Measurements from ENCODE around the gene TMC2.

The TMC2 gene

GRCh38 chr20:2509468-2509781 lies 26.9 kb upstream of the TMC2 start:
- Mint-ChIP-seq H3K27me3 (ENCODE audit: low read depth, poor library complexity) (peaks cover 51% of the 10 kb centered on the region), H3K9me3 (peaks cover 16% of the 10 kb centered on the region), H3K36me3 (ENCODE audit: low read depth) (peaks cover 10% of the 10 kb centered on the region), H3K27ac (no peak overlapping the region), H3K4me1 (peaks cover 24% of the 10 kb centered on the region), H3K4me3 (peak overlapping the region; percentile 97)
- peak; percentile 34 for DNase-seq
- TF ChIP-seq, protein P1, sequence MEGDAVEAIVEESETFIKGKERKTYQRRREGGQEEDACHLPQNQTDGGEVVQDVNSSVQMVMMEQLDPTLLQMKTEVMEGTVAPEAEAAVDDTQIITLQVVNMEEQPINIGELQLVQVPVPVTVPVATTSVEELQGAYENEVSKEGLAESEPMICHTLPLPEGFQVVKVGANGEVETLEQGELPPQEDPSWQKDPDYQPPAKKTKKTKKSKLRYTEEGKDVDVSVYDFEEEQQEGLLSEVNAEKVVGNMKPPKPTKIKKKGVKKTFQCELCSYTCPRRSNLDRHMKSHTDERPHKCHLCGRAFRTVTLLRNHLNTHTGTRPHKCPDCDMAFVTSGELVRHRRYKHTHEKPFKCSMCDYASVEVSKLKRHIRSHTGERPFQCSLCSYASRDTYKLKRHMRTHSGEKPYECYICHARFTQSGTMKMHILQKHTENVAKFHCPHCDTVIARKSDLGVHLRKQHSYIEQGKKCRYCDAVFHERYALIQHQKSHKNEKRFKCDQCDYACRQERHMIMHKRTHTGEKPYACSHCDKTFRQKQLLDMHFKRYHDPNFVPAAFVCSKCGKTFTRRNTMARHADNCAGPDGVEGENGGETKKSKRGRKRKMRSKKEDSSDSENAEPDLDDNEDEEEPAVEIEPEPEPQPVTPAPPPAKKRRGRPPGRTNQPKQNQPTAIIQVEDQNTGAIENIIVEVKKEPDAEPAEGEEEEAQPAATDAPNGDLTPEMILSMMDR (IDR thresholded peaks at IDR 0.05): no peak

DNA sequence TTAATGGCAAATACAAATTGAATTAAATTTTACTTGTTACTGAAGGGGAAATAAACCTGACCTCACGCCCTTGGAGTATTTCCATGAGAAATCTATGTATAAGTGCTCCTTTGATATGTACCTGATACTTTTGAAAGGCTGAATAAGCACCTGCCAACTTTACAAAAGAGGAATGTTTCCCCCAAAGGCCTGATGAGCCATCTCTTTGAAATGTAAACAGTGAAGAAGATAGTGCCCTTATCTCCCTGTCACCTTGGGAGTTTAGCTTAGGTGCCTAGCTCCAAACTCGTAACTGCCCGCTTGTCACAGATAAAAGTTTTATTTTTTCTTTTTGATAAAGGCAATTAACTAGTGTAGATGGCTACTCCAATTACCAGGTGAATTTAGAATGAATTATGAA lies 26.6 kb upstream of the TMC2 start:
- H3K4me3 Mint-ChIP-seq: peak overlapping the region; percentile 97
- H3K4me1 Mint-ChIP-seq: peaks cover 24% of the 10 kb centered on the region
- TF ChIP-seq, protein P1 (IDR thresholded peaks at IDR 0.05): no peak
- H3K36me3 Mint-ChIP-seq (ENCODE audit: low read depth): peaks cover 6% of the 10 kb centered on the region
- peaks cover 52% of the 10 kb centered on the region for H3K27me3 Mint-ChIP-seq (ENCODE audit: low read depth, poor library complexity)
- DNase-seq: no peak
- peaks cover 13% of the 10 kb centered on the region for H3K9me3 Mint-ChIP-seq
- H3K27ac Mint-ChIP-seq: no peak overlapping the region

DNA sequence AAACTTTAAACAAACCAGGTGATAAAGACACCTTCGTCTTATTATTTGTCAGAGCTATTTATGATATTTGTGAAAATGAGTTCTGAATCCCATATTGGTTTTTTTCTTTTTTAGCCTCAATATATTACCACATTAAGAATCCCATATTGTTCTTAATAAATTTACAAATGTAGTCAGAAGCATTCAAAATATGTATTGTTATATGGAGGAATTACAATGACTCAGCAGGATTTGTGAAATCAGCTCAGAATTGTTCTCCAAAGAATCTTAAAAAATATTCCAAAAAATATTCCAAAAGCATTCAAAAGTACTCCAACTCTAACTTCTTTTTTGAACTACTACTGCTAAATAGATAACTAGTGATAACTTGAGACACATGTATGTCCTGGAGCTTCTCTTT lies 21.2 kb upstream of the TMC2 start:
- TF ChIP-seq, protein P1 (IDR thresholded peaks at IDR 0.05): no peak
- DNase-seq: no peak
- no peak overlapping the region for H3K4me3 Mint-ChIP-seq
- H3K27me3 Mint-ChIP-seq (ENCODE audit: low read depth, poor library complexity): peaks cover 63% of the 10 kb centered on the region
- H3K9me3 Mint-ChIP-seq: no peaks in the 10 kb centered on the region
- no peaks in the 10 kb centered on the region for H3K36me3 Mint-ChIP-seq (ENCODE audit: low read depth)
- no peak overlapping the region for H3K27ac Mint-ChIP-seq
- peaks cover 3% of the 10 kb centered on the region for H3K4me1 Mint-ChIP-seq

GRCh38 chr20:2516399-2516798 lies 20.0 kb upstream of the TMC2 start:
- no peaks in the 10 kb centered on the region for H3K9me3 Mint-ChIP-seq
- no peak for DNase-seq
- no peak overlapping the region for H3K4me3 Mint-ChIP-seq
- TF ChIP-seq, protein P1 (IDR thresholded peaks at IDR 0.05): no peak
- no peaks in the 10 kb centered on the region for H3K4me1 Mint-ChIP-seq
- H3K27me3 Mint-ChIP-seq (ENCODE audit: low read depth, poor library complexity): peaks cover 61% of the 10 kb centered on the region
- H3K27ac Mint-ChIP-seq: no peak overlapping the region
- no peaks in the 10 kb centered on the region for H3K36me3 Mint-ChIP-seq (ENCODE audit: low read depth)

GRCh38 chr20:2518096-2518495 lies 18.3 kb upstream of the TMC2 start:
- no peak overlapping the region for H3K27ac Mint-ChIP-seq
- no peaks in the 10 kb centered on the region for H3K4me1 Mint-ChIP-seq
- H3K9me3 Mint-ChIP-seq: no peaks in the 10 kb centered on the region
- DNase-seq: no peak
- H3K36me3 Mint-ChIP-seq (ENCODE audit: low read depth): no peaks in the 10 kb centered on the region
- H3K27me3 Mint-ChIP-seq (ENCODE audit: low read depth, poor library complexity): peaks cover 59% of the 10 kb centered on the region
- TF ChIP-seq, protein P1 (IDR thresholded peaks at IDR 0.05): no peak
- no peak overlapping the region for H3K4me3 Mint-ChIP-seq

GRCh38 chr20:2518558-2518957 lies 17.8 kb upstream of the TMC2 start:
- Mint-ChIP-seq H3K4me3 (no peak overlapping the region), H3K9me3 (no peaks in the 10 kb centered on the region), H3K27ac (no peak overlapping the region), H3K27me3 (ENCODE audit: low read depth, poor library complexity) (peaks cover 58% of the 10 kb centered on the region), H3K4me1 (no peaks in the 10 kb centered on the region), H3K36me3 (ENCODE audit: low read depth) (no peaks in the 10 kb centered on the region)
- TF ChIP-seq, protein P1 (IDR thresholded peaks at IDR 0.05): no peak
- DNase-seq: no peak
